ENCODE results near the gene FBN3.

DNA sequence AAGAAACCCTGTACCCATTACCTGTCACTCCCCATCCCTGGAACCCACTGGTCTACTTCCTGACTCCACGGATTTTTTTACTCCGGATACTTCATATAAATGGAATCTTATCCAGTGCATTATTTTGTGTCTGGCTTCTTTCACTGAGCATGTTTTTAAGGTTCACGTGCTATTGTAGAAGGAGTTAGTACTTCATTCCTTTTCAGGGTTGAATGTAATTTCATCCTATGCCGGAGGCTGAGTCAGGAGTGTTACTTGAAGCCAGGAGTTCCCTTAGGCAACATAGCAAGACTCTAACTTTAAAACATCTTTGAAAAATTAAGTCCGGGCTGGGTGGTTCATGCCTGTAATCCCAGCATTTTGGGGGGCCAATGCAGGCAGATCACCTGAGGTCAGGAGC lies 126.0 kb downstream of the FBN3 start:
- TF ChIP-seq, protein P1, sequence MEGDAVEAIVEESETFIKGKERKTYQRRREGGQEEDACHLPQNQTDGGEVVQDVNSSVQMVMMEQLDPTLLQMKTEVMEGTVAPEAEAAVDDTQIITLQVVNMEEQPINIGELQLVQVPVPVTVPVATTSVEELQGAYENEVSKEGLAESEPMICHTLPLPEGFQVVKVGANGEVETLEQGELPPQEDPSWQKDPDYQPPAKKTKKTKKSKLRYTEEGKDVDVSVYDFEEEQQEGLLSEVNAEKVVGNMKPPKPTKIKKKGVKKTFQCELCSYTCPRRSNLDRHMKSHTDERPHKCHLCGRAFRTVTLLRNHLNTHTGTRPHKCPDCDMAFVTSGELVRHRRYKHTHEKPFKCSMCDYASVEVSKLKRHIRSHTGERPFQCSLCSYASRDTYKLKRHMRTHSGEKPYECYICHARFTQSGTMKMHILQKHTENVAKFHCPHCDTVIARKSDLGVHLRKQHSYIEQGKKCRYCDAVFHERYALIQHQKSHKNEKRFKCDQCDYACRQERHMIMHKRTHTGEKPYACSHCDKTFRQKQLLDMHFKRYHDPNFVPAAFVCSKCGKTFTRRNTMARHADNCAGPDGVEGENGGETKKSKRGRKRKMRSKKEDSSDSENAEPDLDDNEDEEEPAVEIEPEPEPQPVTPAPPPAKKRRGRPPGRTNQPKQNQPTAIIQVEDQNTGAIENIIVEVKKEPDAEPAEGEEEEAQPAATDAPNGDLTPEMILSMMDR (IDR thresholded peaks at IDR 0.05) = no peak
- no peak for TF ChIP-seq POLR2AphosphoS5 (IDR thresholded peaks at IDR 0.05; ENCODE audit: low read depth, low read length)
- TF ChIP-seq, protein P2, sequence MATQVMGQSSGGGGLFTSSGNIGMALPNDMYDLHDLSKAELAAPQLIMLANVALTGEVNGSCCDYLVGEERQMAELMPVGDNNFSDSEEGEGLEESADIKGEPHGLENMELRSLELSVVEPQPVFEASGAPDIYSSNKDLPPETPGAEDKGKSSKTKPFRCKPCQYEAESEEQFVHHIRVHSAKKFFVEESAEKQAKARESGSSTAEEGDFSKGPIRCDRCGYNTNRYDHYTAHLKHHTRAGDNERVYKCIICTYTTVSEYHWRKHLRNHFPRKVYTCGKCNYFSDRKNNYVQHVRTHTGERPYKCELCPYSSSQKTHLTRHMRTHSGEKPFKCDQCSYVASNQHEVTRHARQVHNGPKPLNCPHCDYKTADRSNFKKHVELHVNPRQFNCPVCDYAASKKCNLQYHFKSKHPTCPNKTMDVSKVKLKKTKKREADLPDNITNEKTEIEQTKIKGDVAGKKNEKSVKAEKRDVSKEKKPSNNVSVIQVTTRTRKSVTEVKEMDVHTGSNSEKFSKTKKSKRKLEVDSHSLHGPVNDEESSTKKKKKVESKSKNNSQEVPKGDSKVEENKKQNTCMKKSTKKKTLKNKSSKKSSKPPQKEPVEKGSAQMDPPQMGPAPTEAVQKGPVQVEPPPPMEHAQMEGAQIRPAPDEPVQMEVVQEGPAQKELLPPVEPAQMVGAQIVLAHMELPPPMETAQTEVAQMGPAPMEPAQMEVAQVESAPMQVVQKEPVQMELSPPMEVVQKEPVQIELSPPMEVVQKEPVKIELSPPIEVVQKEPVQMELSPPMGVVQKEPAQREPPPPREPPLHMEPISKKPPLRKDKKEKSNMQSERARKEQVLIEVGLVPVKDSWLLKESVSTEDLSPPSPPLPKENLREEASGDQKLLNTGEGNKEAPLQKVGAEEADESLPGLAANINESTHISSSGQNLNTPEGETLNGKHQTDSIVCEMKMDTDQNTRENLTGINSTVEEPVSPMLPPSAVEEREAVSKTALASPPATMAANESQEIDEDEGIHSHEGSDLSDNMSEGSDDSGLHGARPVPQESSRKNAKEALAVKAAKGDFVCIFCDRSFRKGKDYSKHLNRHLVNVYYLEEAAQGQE (IDR thresholded peaks at IDR 0.05; ENCODE audit: insufficient read depth in 1 of 2, low read depth in 2 of 2, low read length in 1 of 2) = no peak

Data from Panc1 (cell line).